GM21423 (cell line): ENCODE measurements around the gene DLEU7.

Experiments used
- ATAC-seq: cut with Tn5 transposase; IDR thresholded peaks from one replicate; pipeline ENCODE4 v1.9.1; 2021; ENCODE audit warnings: mild to moderate bottlenecking, moderate library complexity; ENCODE audit not compliant: unreplicated experiment

The DLEU7 gene

DNA sequence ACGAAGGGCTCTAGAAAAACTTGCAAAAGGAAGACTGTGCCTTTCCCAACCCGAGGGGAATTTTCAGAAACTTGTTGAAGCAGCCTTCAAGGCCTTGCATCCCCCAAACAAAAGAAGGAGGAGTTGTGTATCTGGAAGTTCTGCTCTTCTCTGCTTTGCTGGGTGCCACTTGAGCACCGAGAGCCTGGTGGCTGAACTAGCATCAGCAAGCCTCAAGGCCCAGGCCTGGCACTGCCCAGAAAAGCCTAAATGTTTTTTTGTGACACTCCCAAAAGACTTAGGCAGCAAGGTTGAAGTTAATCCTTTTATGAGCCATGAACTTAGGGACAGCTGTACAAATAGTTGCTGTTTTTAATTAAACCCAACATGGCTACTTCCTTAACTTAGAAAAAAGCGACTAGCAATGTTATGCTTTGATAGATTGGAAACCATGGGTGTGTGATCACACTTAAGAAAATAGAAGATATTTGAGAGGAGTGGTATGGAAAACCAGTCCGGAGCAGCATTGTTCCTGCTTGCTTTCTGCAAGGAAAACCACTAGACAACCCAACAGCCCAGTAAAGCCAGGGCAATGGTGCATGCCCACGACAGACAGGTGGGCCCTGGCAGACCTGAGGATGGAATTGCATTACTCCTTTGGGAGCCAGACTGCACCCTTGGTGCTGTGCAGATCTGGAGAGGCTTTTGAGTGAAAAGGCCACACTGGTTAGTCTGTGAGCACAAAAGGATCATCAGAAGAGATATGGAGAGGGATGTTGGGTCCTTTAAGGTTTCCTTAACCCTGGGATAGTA is 788 bp upstream of the DLEU7 start:
- no peak for ATAC-seq

DNA sequence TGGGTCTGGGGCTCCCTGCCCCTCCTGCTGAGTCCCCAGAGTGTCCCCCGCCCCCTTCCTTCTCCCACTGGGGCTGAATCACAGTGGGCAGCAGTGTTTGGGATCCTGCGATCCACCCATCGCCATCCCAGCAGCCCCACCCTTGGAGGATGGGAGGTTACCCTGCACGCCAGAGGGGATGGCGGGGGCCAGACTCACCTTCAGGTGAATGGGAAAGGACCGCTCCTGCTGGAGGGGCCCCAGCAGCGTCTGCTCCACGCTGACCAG is 569 bp downstream of the DLEU7 start:
- no peak for ATAC-seq

DNA sequence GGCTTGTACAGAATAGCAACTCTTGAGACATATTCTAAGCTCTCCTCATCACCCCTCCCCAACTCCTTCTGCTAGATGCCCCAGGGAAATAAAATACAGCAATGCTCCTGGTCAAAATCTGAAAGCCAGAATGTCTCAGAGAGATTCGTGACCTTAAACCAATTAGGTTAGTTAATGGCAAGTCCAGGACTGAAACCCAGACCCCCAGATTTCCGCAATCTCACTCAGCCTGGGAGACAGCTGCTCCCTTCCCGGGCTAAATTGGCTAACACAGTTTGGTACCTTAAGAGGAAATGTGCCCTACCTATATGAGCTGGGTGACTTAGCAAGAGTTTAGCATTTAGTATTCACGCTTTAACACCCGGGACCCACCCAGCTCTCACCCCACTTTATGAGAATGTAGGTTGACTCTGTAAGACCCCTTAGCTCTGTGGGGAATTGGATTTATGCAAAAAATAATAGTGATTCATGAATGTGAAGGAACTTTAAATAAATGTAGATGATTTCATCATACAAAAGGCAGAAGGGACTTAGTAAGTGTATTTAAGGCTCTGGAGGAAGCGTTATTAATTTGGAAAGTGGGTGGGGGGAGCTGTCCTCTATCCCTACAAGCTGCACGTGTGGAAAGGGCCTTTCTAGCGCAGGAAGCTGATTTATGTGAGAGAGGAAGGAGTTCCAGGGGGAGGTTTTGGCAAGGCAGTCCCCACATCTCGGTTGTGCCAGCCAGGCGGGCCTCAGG is 1.1 kb downstream of the DLEU7 start:
- no peak for ATAC-seq

DNA sequence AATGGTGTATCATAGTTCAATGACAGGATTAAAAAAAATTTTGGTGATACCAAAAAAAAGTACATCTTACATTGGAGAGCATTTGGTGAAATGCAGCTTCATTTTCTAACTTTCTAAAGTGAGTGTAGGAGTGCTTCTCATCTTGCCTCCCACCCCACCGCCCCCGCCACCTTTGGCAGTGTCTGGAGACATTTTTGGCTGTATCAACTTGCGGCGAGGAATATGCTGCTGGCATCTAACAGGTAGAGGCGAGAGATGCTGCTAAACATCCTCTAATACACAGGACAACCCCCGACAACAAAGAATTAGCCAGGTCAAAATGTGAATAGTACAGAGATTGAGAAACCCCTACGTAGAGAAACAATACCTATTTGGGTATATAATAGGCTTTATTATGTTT is 1.7 kb downstream of the DLEU7 start:
- no peak for ATAC-seq

DNA sequence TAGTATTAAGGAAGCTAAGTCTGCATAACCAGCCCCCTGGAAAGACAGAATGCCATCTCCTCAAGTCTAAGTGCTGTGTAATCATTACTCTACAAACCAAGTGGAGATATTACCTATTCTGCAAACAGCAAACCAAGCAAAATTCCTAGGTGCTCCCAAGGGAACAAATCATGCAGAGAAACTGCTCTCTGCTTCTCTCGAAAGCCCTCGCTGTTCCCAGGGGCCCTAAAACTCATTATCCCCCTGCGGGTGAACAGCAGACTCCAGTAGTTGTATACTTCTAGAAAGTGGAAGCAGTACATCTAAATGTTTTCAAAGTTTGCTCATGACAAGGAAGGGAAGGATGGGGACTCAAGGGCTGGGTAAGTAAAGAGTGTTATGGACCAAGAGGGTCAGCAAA is 3.2 kb downstream of the DLEU7 start:
- no peak for ATAC-seq

DNA sequence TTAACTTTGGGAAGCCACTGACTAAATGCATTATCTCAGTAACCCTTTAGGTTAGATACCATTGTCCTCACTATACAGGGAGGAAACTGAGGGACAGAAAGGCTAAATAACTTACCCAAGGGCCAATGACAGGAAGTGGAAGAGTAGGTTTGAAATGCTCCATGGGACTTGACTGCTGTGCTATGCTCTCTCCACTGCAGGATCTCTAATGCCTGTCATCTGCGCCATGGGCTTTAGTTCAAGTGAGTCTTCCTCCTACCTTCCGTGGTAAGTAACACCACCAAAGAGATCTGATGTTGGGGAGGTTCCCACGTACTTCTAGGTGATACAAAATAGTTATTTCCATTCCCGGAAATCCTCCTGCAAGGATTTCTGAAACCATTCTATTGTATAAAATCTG is 3.7 kb downstream of the DLEU7 start:
- ATAC-seq, result no peak

DNA sequence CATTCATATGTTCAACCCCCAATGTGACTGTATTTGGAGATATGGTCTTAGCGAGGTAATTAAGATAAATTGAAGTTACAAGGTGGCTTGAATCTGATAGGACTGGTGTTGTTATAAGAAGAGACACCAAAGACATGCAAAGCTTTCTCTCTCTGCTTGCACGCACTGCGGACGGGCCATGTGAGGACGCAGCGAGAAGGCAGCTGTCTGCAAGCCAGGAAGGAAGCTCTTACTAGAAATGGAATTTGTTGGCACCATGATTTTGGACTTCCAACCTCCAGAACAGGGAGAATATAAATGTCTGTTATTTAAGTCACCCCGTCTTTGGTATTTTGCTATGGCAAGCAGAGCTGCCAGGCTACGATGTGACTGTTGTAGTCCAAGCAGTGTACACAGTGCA is 4.8 kb downstream of the DLEU7 start:
- ATAC-seq, result no peak

DNA sequence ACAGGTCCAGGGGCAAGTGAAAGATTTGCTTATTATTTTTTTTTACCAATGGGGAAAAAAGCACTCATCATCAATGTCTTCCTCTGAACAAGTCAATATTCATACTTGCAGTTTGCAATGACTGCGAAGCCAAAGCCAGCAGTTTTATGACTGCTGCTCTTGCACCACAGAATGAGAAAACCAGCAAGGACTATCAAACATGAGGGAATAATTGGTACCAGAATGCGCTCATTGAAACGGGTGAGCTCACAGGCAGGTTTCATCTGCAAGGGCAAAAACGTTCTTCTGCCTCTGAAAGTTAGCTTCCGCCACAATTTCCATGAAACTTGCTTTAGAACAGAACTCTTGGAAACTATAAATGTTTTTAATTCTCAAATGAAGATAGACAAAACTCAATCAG is 5.5 kb downstream of the DLEU7 start:
- no peak for ATAC-seq

DNA sequence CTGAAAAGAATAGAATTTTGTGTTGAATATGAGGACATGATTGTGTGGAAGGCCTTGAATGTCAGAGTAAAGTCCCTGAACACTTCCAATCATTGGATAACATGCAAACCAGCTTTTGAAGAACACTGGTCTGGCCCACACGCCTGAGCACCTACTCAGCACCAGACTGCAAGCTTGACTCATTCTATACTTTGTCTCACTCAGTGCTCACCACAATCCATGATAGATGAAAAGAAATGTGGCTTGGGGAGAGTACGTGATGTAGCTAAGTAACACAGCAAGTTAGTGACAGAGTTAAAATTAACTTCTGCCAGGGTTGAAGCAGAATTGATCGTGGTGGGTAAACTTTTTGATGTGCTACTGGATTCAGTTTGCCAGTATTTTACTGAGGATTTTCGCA is 12.0 kb downstream of the DLEU7 start:
- ATAC-seq, result no peak

DNA sequence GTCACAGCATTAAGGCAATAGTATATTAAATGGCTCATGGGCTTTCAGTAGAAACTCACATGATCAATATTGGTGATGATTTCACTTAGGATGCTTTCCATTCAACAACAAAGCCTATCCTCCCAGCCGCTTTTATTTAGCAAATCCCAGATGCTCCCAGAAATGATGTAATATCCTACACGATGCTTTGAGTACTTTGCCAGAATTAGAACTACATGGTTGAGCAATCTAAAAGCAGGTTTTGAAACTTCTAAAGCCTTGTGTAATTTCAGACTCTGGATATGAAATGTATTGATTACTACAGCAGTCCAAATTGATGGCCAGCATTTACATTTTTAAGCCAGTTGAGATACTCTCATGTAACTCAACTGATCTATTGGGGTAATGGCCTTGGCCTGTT is 13.6 kb downstream of the DLEU7 start:
- ATAC-seq, result no peak

DNA sequence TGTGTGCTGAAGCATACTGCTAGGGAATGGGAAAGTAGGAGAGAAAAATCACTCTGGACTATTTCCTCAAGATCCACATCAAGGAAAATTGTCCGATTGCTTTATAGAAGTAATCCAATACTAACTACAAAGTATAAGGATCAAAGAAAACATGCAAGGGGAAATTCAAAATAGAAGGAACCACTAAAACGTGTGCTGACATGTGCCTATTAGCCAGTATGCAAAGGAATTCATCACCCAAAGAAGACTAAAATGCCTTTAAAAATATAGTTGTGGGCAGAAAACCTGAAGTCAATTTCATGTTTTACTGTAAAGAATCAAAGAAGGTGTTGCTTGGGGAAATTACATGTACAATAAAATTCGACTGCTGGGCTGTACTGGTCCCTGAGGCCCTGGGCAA is 14.3 kb downstream of the DLEU7 start:
- no peak for ATAC-seq

DNA sequence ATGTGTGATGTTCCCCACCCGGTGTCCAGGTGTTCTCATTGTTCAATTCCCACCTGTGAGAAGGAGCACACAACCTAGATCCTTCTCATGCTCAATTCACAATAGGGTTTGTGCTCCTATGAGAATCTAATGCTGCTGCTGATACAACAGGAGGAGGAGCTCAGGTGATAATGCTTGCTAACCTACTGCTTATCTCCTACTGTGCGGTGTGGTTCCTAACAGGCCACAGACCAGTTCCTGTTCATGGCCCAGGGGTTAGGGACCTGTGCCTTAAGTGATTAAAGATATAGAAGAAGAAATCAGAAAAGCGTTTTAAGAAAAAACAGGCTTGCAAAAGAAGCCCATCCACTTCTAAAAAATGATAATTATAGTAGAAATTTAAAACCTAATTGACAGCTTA is 17.5 kb downstream of the DLEU7 start:
- ATAC-seq, result no peak

DNA sequence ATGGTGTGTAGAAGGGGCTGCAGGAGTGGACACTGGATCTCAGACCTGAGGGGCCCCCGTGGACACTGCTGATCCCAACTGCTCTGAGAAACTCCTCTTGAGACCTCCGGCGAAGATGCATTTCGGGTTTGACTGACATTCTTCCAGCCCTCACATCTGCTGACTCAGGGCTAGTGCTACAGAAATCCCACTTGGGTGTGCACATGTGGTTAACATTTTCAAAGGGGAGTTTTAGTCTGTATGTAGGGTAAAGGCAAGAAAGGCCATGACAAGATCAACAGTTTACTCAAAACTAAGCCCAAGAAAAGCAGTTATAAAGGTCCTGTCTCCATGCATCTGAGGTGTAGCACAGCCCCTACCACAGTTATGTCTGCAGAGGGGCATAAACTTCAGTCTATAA is 31.2 kb downstream of the DLEU7 start:
- ATAC-seq, result no peak

DNA sequence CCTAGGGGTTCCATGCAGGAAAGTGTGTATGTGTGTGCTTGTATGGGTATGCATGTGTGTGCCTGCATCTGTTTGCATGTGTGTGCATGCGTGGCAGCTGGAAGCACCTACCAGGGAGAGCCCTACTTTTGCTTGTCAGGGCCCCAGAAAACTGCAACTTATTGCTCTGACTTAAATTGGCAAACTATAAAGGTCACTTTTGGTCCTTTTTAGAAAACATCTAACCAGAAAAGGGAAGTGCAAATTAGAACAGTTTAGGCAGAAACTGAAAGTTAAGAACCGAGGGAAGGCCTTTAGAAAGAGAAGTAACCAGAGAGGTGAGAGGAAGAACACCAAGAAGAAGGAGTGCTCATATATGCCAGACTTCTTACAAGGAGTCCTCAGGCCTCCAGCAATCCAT is 32.5 kb downstream of the DLEU7 start:
- ATAC-seq, result peak; percentile 92

DNA sequence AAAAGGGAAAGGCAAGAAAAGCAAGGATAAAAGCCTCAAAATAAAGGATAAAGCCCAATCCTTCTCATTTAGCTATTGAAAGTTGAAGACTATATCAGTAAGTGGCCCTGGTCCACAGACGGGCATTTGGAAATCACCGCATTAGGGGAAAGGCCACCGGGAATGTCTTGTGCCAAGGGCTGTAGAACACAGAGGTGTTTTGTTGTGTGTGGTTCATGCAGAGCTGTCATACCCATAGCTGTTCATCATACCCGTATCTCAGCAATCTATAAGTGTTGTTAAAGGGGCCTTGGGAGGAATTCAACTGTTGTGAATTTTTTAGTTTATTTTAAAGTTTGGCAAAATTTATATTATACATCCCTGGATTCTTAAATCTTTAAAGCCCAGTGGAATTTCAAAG is 33.0 kb downstream of the DLEU7 start:
- ATAC-seq, result no peak

DNA sequence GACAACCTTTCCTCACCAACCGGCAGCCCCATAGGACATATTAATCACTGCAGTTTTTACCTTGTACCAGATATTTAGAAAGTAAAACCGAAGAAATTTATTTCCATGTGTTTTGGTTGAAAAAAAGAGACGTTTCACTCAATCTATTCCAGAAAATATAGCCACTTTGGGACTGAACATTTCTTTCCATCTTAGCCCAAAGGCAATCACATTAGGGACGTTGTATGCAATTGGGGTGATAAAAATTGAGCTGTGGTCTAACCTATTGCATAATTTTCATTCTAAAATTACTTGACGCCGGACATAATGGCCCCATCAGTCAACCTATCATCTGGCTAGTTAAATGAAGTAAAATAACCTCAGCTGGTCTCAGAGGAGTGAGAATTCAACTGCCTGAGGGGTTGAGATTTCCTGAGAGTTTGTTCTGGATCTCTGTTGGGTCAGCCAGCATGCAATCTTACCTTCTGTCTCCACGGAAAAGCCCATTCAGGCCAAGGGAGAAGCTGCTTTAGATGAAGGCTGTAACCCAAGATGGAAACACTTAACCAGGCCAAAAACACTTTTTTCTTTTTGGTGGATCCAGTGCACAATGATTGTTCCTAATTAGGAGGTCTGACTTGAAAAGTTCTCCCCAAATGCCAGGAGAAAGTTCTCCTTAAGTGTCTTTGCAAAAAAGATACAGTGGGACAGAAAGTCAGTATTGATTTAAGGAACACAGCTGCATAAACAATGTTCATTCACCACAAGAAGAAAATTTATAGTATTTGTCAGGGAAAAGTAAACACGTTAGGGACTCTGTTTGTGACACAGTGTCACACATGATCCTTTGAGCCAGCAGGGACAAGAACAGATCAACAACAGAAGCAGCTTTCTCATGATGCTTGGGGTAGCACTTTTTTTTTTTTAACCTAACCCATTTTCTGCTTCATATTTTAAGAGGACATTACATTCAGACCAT is 34.1 kb downstream of the DLEU7 start:
- ATAC-seq, result no peak

DNA sequence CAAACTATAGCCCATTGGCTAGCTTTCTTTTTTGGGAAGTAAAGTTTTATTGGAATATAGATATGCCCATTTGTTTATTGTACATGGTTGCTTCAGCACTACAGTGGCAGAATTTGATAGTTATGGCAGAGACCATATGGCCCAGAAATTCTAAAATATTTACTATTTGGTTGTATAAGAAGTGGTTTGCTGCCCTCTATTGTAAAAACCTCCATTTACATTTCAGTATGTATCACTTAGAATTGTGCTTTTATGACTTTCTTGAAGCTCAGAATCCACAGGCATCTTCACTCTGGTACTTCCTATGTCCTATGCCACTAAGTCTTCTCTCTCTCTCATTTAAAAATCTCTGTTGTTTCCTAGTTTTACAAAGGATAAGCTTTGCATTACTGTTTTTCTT is 37.7 kb downstream of the DLEU7 start:
- no peak for ATAC-seq

DNA sequence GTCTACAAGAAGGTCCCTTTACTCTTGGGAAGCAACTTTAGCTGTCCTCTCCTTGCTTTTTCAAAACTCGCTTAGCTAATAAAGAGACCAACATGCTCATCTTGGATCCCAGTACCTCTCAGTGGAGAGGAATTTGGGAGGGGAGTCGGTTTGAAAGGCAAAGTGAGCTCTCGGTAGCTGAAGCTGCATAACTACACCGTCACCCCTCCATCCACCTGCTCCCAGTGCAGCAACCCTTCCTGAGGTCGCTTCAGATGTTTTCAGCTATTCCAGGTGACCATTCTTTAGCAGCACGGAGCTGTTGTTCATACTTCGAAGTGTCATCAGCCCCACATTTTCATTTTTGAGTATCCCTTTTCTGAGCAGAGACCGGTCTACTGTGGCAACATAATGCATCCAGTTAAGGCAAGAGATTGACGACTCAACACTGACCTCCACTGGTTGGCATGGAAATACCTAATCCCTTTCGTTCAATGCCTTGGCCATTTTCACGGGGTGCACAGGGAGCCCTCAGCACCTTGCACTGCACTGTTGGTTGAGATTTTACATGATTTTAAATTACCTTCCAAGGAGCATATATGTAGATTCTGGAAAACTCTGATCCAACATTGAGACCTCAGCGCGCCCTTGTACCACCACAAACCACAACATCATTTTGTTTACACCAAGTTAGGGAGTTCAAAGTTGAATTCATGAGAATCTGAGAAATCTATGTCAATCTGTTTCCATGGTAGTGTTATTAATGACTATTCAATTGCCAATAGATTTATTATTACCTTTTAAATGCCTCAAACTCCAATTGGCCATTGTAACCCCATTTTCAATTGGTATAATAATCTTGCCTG is 42.2 kb downstream of the DLEU7 start:
- peak; percentile 75 for ATAC-seq

DNA sequence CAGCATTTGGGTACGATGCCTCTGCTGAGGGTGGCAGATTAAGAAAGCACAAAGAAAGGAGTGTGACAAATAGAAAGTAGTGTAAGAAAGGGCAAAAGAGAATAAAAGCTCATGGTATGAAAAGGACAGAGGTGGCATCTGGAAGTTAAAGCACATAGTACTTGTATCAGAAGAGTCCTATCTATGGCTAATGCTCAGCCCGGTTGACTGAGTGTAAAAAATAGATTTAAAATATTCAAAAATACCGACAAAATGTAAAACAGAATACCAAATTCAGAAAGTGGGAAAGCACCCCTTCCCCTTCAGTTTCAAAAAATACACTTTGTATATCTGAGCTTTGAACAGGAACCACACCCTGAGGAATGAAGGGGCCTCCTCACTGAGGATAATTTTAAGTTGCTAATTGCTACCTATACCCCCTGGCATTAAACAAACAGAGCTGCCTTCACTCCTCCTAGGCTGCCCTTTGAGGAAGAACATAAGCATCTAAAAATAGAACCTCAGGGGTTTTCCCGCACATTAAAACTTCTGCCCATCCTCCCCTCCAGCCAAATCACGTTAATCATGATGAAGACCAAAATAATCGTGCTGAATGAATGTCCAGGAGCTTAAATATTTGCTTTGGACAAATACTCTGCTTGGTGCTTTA is 43.3 kb downstream of the DLEU7 start:
- no peak for ATAC-seq

DNA sequence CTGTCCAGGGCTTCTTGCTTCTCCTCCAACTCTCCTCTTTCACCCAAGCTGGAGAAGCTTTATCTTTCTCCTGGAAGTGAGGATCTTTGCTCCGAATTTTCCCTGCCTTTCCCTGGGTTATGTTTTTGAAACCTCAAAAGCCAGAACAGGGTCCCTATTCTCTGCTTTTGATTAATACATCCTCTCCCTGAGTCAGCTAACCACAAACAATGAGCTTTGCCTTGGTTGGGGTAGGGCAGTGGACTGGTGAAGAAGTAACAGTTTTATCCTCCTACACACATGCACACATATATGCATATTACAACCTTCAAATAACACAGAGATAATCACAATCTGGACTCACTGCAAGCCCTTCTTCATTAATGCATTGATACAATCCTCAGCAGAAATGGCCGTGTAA is 44.6 kb downstream of the DLEU7 start:
- no peak for ATAC-seq
